Activated naive CD4-positive, alpha-beta T cell treated with Interleukin-2 at 50 U/mL for 16 hours (primary cell): ENCODE measurements around the gene CDCA4.
"Not testable (repeated sequence)": the region's sequence is repeated elsewhere in the genome, so short reads cannot be mapped to it uniquely, and the experiment has no call there.

ENCODE experiments used
- DNase-seq: peaks from one replicate; pipeline ENCODE4 v3.0.0-alpha.2; 2020

CDCA4 gene

GRCh38 chr14:105056303-105056831 is 35.5 kb upstream of the CDCA4 start:
- DNase-seq: no peak

- no peak for DNase-seq
Measured at GRCh38 chr14:105055736-105056302, 34.9 kb upstream of the CDCA4 start.

GRCh38 chr14:105055334-105055733 is 34.5 kb upstream of the CDCA4 start:
- DNase-seq: no peak

GRCh38 chr14:105053996-105054395 is 33.1 kb upstream of the CDCA4 start:
- no peak for DNase-seq

GRCh38 chr14:105053421-105053820 is 32.5 kb upstream of the CDCA4 start:
- no peak for DNase-seq

GRCh38 chr14:105052110-105052458 is 31.2 kb upstream of the CDCA4 start:
- no peak for DNase-seq

GRCh38 chr14:105051182-105052109 is 30.6 kb upstream of the CDCA4 start:
- no peak for DNase-seq

GRCh38 chr14:105050551-105050897 is 29.6 kb upstream of the CDCA4 start:
- no peak for DNase-seq

GRCh38 chr14:105049753-105050550 is 29.1 kb upstream of the CDCA4 start:
- DNase-seq: no peak

GRCh38 chr14:105047283-105048016 is 26.6 kb upstream of the CDCA4 start:
- no peak for DNase-seq

GRCh38 chr14:105046891-105047282 is 26.0 kb upstream of the CDCA4 start:
- DNase-seq: no peak

GRCh38 chr14:105045710-105046326 is 24.9 kb upstream of the CDCA4 start:
- peak; percentile 93 for DNase-seq

- DNase-seq: no peak
Measured at GRCh38 chr14:105043641-105044040, 22.8 kb upstream of the CDCA4 start.

- no peak for DNase-seq
Measured at GRCh38 chr14:105042813-105043212, 21.9 kb upstream of the CDCA4 start.

GRCh38 chr14:105041841-105042765 is 21.2 kb upstream of the CDCA4 start:
- no peak for DNase-seq

- DNase-seq: no peak
Measured at GRCh38 chr14:105039458-105040205, 18.7 kb upstream of the CDCA4 start.

GRCh38 chr14:105035616-105036015 is 14.7 kb upstream of the CDCA4 start:
- not testable (repeated sequence) for DNase-seq

GRCh38 chr14:105034315-105035039 is 13.6 kb upstream of the CDCA4 start:
- DNase-seq: no peak

GRCh38 chr14:105033412-105033900 is 12.6 kb upstream of the CDCA4 start:
- DNase-seq: peak; percentile 17
